Neural progenitor cell (in vitro differentiated cells): ENCODE results near the gene RASIP1. TPM values are rescaled to one million over a fixed set of nuclear protein-coding genes. Genes with fewer than 3 reads are reported as not detected.

Source experiments
- DNase-seq: peaks from one replicate; pipeline ENCODE4 v3.0.0-alpha.2; 2016; ENCODE audit warnings: low spot score
- H2AFZ ChIP-seq: fragments of 200-600 bp; sonication (generic); replicated peaks from 2 replicates; pipeline ENCODE4 v1.6.1; 2016; ENCODE audit warnings: antibody characterized with exemption
- H3F3A ChIP-seq: fragments of 200-600 bp; sonication (generic); 2 replicates; pipeline ENCODE4 v1.6.1; 2016; ENCODE audit warnings: antibody characterized with exemption, low read depth
- H3K27ac ChIP-seq: fragments of 200-600 bp; sonication (generic); 2 replicates; pipeline ENCODE4 v1.5.1; 2016; ENCODE audit warnings: mild to moderate bottlenecking
- H3K27me3 ChIP-seq: fragments of 200-600 bp; sonication (generic); 2 replicates; pipeline ENCODE4 v1.6.1; 2016; ENCODE audit warnings: mild to moderate bottlenecking, moderate library complexity
- H3K36me3 ChIP-seq: fragments of 200-600 bp; sonication (generic); 2 replicates; pipeline ENCODE4 v1.5.1; 2016
- H3K4me1 ChIP-seq: fragments of 200-600 bp; sonication (generic); 2 replicates; pipeline ENCODE4 v1.6.1; 2016; ENCODE audit warnings: mixed run types
- H3K4me2 ChIP-seq: fragments of 200-600 bp; sonication (generic); 2 replicates; pipeline ENCODE4 v1.6.1; 2016
- H3K4me3 ChIP-seq: fragments of 200-600 bp; sonication (generic); 2 replicates; pipeline ENCODE4 v1.5.1; 2016
- H3K79me2 ChIP-seq: fragments of 200-600 bp; sonication (generic); 2 replicates; pipeline ENCODE4 v1.6.1; 2016; ENCODE audit warnings: low read depth
- H3K9ac ChIP-seq: fragments of 200-600 bp; sonication (generic); 2 replicates; pipeline ENCODE4 v1.6.1; 2016
- H3K9me3 ChIP-seq: fragments of 200-600 bp; sonication (generic); 2 replicates; pipeline ENCODE4 v1.5.1; 2016; ENCODE audit warnings: low read depth
- H4K20me1 ChIP-seq: fragments of 200-600 bp; sonication (generic); 2 replicates; pipeline ENCODE4 v1.6.1; 2016; ENCODE audit warnings: low read depth
- H3K27ac Mint-ChIP-seq: 3 replicates; pipeline ENCODE4 v1.8.0; 2021; ENCODE audit warnings: mixed read lengths
- H3K27me3 Mint-ChIP-seq: 2 replicates; pipeline ENCODE4 v1.8.0; 2022; ENCODE audit warnings: low read depth, mild to moderate bottlenecking, inconsistent platforms, moderate library complexity, mixed read lengths; ENCODE audit not compliant: insufficient read depth
- H3K36me3 Mint-ChIP-seq: 3 replicates; pipeline ENCODE4 v1.8.0; 2021; ENCODE audit warnings: mixed read lengths
- H3K4me1 Mint-ChIP-seq: 3 replicates; pipeline ENCODE4 v1.8.0; 2021; ENCODE audit warnings: mixed read lengths
- H3K4me3 Mint-ChIP-seq: 3 replicates; pipeline ENCODE4 v1.8.0; 2021; ENCODE audit warnings: mild to moderate bottlenecking, moderate library complexity, mixed read lengths
- H3K9me3 Mint-ChIP-seq: 3 replicates; pipeline ENCODE4 v1.8.0; 2020; ENCODE audit warnings: mixed read lengths
- CTCF ChIP-seq: fragments of 200-600 bp; sonication (generic); IDR thresholded peaks from 2 replicates; pipeline ENCODE4 v1.5.1; 2017; ENCODE audit warnings: antibody characterized with exemption, mild to moderate bottlenecking
- EZH2 ChIP-seq: fragments of 200-600 bp; sonication (generic); IDR thresholded peaks from 2 replicates; pipeline ENCODE4 v1.6.1; 2017; ENCODE audit warnings: antibody characterized with exemption, mild to moderate bottlenecking, moderate library complexity
- EZH2phosphoT487 ChIP-seq: fragments of 200-600 bp; sonication (generic); IDR thresholded peaks from 2 replicates; pipeline ENCODE4 v1.6.1; 2017; ENCODE audit warnings: antibody characterized with exemption
- total RNA-seq: library from RNA; depleted of rRNA; stranded (reverse); fragments of >200 nt; gene quantifications from 2 replicates; pipeline ENCODE4 v1.2.3, GENCODE V29; 2015; ENCODE audit warnings: low replicate concordance

The RASIP1 gene
- total RNA-seq, 1 donor from 2014 or later, result 0.86 TPM

GRCh38 chr19:48678201-48678600 is 62.2 kb downstream of the RASIP1 start:
- Mint-ChIP-seq H3K27me3 (peaks cover 6% of the 10 kb centered on the region), H3K9me3 (no peaks in the 10 kb centered on the region), H3K4me1 (peaks cover 21% of the 10 kb centered on the region), H3K36me3 (no peaks in the 10 kb centered on the region), H3K27ac (no peak overlapping the region), H3K4me3 (no peak overlapping the region)
- peaks cover 9% of the 10 kb centered on the region for H3F3A ChIP-seq
- H3K27ac ChIP-seq, result no peak overlapping the region
- DNase-seq, result no peak
- H3K4me2 ChIP-seq, result no peak overlapping the region
- H3K4me3 ChIP-seq, result no peak overlapping the region
- H3K4me1 ChIP-seq, result peaks cover 20% of the 10 kb centered on the region
- H2AFZ ChIP-seq, result no peak overlapping the region
- no peaks in the 10 kb centered on the region for H3K36me3 ChIP-seq
- no peaks in the 10 kb centered on the region for H3K79me2 ChIP-seq
- no peak overlapping the region for H3K9ac ChIP-seq
- H3K9me3 ChIP-seq, result no peaks in the 10 kb centered on the region
- no peaks in the 10 kb centered on the region for H4K20me1 ChIP-seq
- peaks cover 16% of the 10 kb centered on the region for H3K27me3 ChIP-seq
- TF ChIP-seq EZH2 (no peak), CTCF (no peak), EZH2phosphoT487 (no peak)

- Histone ChIP-seq H3K9ac (no peak overlapping the region), H3K4me3 (no peak overlapping the region), H3K27ac (no peak overlapping the region), H3K36me3 (no peaks in the 10 kb centered on the region), H4K20me1 (no peaks in the 10 kb centered on the region), H2AFZ (no peak overlapping the region), H3K4me1 (peaks cover 25% of the 10 kb centered on the region), H3K27me3 (peaks cover 16% of the 10 kb centered on the region), H3F3A (peaks cover 9% of the 10 kb centered on the region), H3K4me2 (no peak overlapping the region), H3K9me3 (no peaks in the 10 kb centered on the region), H3K79me2 (no peaks in the 10 kb centered on the region)
- Mint-ChIP-seq H3K27ac (no peak overlapping the region), H3K4me3 (no peak overlapping the region), H3K4me1 (peaks cover 25% of the 10 kb centered on the region), H3K27me3 (peaks cover 6% of the 10 kb centered on the region), H3K36me3 (no peaks in the 10 kb centered on the region), H3K9me3 (no peaks in the 10 kb centered on the region)
- no peak for DNase-seq
- TF ChIP-seq CTCF (no peak), EZH2 (no peak), EZH2phosphoT487 (no peak)
Observed at GRCh38 chr19:48676887-48677286, 63.5 kb downstream of the RASIP1 start.

- no peak overlapping the region for H3K4me3 ChIP-seq
- TF ChIP-seq CTCF, result no peak
- no peak for TF ChIP-seq EZH2phosphoT487
- no peak for TF ChIP-seq EZH2
- no peaks in the 10 kb centered on the region for H3K79me2 ChIP-seq
- H3K27ac Mint-ChIP-seq, result no peak overlapping the region
- H3K27me3 ChIP-seq, result peaks cover 16% of the 10 kb centered on the region
- H3K4me1 ChIP-seq, result peaks cover 25% of the 10 kb centered on the region
- no peaks in the 10 kb centered on the region for H3K36me3 Mint-ChIP-seq
- H3K4me2 ChIP-seq, result no peak overlapping the region
- DNase-seq, result no peak
- H3K4me3 Mint-ChIP-seq, result no peak overlapping the region
- H3K9ac ChIP-seq, result no peak overlapping the region
- no peak overlapping the region for H2AFZ ChIP-seq
- H3K36me3 ChIP-seq, result no peaks in the 10 kb centered on the region
- no peaks in the 10 kb centered on the region for H3K9me3 Mint-ChIP-seq
- H4K20me1 ChIP-seq, result no peaks in the 10 kb centered on the region
- peaks cover 4% of the 10 kb centered on the region for H3K27me3 Mint-ChIP-seq
- H3K9me3 ChIP-seq, result no peaks in the 10 kb centered on the region
- H3K4me1 Mint-ChIP-seq, result peaks cover 25% of the 10 kb centered on the region
- no peak overlapping the region for H3K27ac ChIP-seq
- H3F3A ChIP-seq, result peaks cover 9% of the 10 kb centered on the region
Observed at GRCh38 chr19:48676487-48676886, 63.9 kb downstream of the RASIP1 start.
